Measurements from ENCODE around the gene DBP.

Gene DBP

GRCh38 chr19:48619692-48620585 lies 17.2 kb downstream of the DBP start:
- Histone ChIP-seq H3K18ac (ENCODE audit: low read length) (peak overlapping the region; percentile 81), H3K4me3 (ENCODE audit: low read length in 2 of 2) (peak overlapping the region; percentile 75 to 80), H2BK5ac (ENCODE audit: low read length) (peak overlapping the region; percentile 15), H2BK120ac (ENCODE audit: low read depth, low read length) (no peak overlapping the region), H2AFZ (ENCODE audit: low read length) (peak overlapping the region; percentile 84), H3K23ac (ENCODE audit: low read depth, low read length, poor library complexity) (no peak overlapping the region), H3K79me1 (ENCODE audit: low read depth, low read length) (peaks cover 14% of the 10 kb centered on the region), H3K9ac (ENCODE audit: low read depth, low read length, poor library complexity) (peak overlapping the region; percentile 17), H3K4ac (ENCODE audit: low read length) (no peak overlapping the region), H3K27me3 (ENCODE audit: control insufficient read depth in 3 of 3, insufficient read depth in 3 of 3, low read depth in 1 of 3, low read length in 3 of 3) (no peaks in the 10 kb centered on the region), H3K4me2 (ENCODE audit: insufficient read depth, low read length, poor library complexity, severe bottlenecking) (peak overlapping the region; percentile 50), H3K9me3 (replicated peaks in 1 of 2; ENCODE audit: control insufficient read depth in 2 of 2, insufficient read depth in 1 of 2, low read depth in 1 of 2, low read length in 2 of 2) (no peaks in the 10 kb centered on the region), H2AK5ac (ENCODE audit: low read depth, low read length) (peak overlapping the region; percentile 76), H4K8ac (ENCODE audit: low read depth, low read length) (no peak overlapping the region), H3K14ac (ENCODE audit: low read length) (peak overlapping the region; percentile 9), H3K36me3 (replicated peaks in 1 of 2; ENCODE audit: control insufficient read depth in 2 of 2, insufficient read depth in 2 of 2, low read length in 2 of 2) (peaks cover 27 to 35% of the 10 kb centered on the region in 2 donors), H4K91ac (ENCODE audit: low read depth, low read length, poor library complexity) (no peak overlapping the region), H2BK15ac (ENCODE audit: low read length) (peak overlapping the region; percentile 46), H2BK12ac (ENCODE audit: low read length) (no peak overlapping the region), H3K4me1 (ENCODE audit: control insufficient read depth in 2 of 2, insufficient read depth in 1 of 2, low read depth in 1 of 2, low read length in 2 of 2) (peaks cover 15 to 19% of the 10 kb centered on the region in 2 donors), H3K27ac (replicated peaks; ENCODE audit: low read length) (peak overlapping the region; percentile 31)
- DNase-seq (ENCODE audit: low spot score), result no peak
- no CpG with 5 or more reads among the region's 6 CpGs for WGBS, 2 donors (ENCODE audit: extremely low coverage in 2 of 2, insufficient read length in 2 of 2, insufficient replicate concordance in 1 of 2)

GRCh38 chr19:48618916-48619691 lies 18.1 kb downstream of the DBP start, which contains the start of the genes RPL18 and SPHK2:
Gene RPL18 (minus strand): TSS chr19:48619178. CDS start chr19:48619143, 35 bp downstream.
Gene SPHK2 (plus strand): TSS chr19:48619506. CDS start chr19:48620515, 1,009 bp downstream.
- peak within 1 kb of the TSS; percentile 83 for H3K9ac ChIP-seq (ENCODE audit: low read depth, low read length, poor library complexity)
- H2AFZ ChIP-seq (ENCODE audit: low read length), result peak within 1 kb of the TSS; percentile 84
- peak within 1 kb of the TSS; percentile 86 for H3K18ac ChIP-seq (ENCODE audit: low read length)
- H3K4ac ChIP-seq (ENCODE audit: low read length), result peak within 1 kb of the TSS; percentile 40
- H4K8ac ChIP-seq (ENCODE audit: low read depth, low read length), result peak within 1 kb of the TSS; percentile 19
- H3K4me2 ChIP-seq (ENCODE audit: insufficient read depth, low read length, poor library complexity, severe bottlenecking), result peak within 1 kb of the TSS; percentile 83
- H3K14ac ChIP-seq (ENCODE audit: low read length), result peak within 1 kb of the TSS; percentile 9
- no peak within 1 kb of the TSS for H4K91ac ChIP-seq (ENCODE audit: low read depth, low read length, poor library complexity)
- no peaks in the 10 kb centered on the region for H3K27me3 ChIP-seq (ENCODE audit: control insufficient read depth in 3 of 3, insufficient read depth in 3 of 3, low read depth in 1 of 3, low read length in 3 of 3)
- DNase-seq (ENCODE audit: low spot score), result peak; percentile 99
- no CpG with 5 or more reads among the region's 69 CpGs for WGBS, 2 donors (ENCODE audit: extremely low coverage in 2 of 2, insufficient read length in 2 of 2, insufficient replicate concordance in 1 of 2)
- H2AK5ac ChIP-seq (ENCODE audit: low read depth, low read length), result peak within 1 kb of the TSS; percentile 76
- H3K4me1 ChIP-seq (ENCODE audit: control insufficient read depth in 2 of 2, insufficient read depth in 1 of 2, low read depth in 1 of 2, low read length in 2 of 2), result peaks cover 17 to 22% of the 10 kb centered on the region in 2 donors
- peak within 1 kb of the TSS; percentile 46 for H2BK15ac ChIP-seq (ENCODE audit: low read length)
- peak within 1 kb of the TSS; percentile 88 for H2BK5ac ChIP-seq (ENCODE audit: low read length)
- H3K36me3 ChIP-seq (replicated peaks in 1 of 2; ENCODE audit: control insufficient read depth in 2 of 2, insufficient read depth in 2 of 2, low read length in 2 of 2), result peaks cover 27 to 37% of the 10 kb centered on the region in 2 donors
- peaks cover 12% of the 10 kb centered on the region for H3K79me1 ChIP-seq (ENCODE audit: low read depth, low read length)
- peak within 1 kb of the TSS; percentile 80 to 98 for H3K4me3 ChIP-seq (ENCODE audit: low read length in 2 of 2)
- peak within 1 kb of the TSS; percentile 73 for H3K27ac ChIP-seq (replicated peaks; ENCODE audit: low read length)
- peak within 1 kb of the TSS; percentile 97 for H3K23ac ChIP-seq (ENCODE audit: low read depth, low read length, poor library complexity)
- H2BK12ac ChIP-seq (ENCODE audit: low read length), result no peak within 1 kb of the TSS
- no peaks in the 10 kb centered on the region for H3K9me3 ChIP-seq (replicated peaks in 1 of 2; ENCODE audit: control insufficient read depth in 2 of 2, insufficient read depth in 1 of 2, low read depth in 1 of 2, low read length in 2 of 2)
- no peak within 1 kb of the TSS for H2BK120ac ChIP-seq (ENCODE audit: low read depth, low read length)

GRCh38 chr19:48618278-48618915 lies 18.8 kb downstream of the DBP start:
- no peaks in the 10 kb centered on the region for H3K9me3 ChIP-seq (replicated peaks in 1 of 2; ENCODE audit: control insufficient read depth in 2 of 2, insufficient read depth in 1 of 2, low read depth in 1 of 2, low read length in 2 of 2)
- H4K91ac ChIP-seq (ENCODE audit: low read depth, low read length, poor library complexity), result no peak overlapping the region
- H4K8ac ChIP-seq (ENCODE audit: low read depth, low read length), result peak overlapping the region; percentile 19
- H2BK15ac ChIP-seq (ENCODE audit: low read length), result no peak overlapping the region
- peak overlapping the region; percentile 83 for H3K4me2 ChIP-seq (ENCODE audit: insufficient read depth, low read length, poor library complexity, severe bottlenecking)
- H2AFZ ChIP-seq (ENCODE audit: low read length), result peak overlapping the region; percentile 71
- no peak overlapping the region for H2BK12ac ChIP-seq (ENCODE audit: low read length)
- H3K23ac ChIP-seq (ENCODE audit: low read depth, low read length, poor library complexity), result no peak overlapping the region
- H3K36me3 ChIP-seq (replicated peaks in 1 of 2; ENCODE audit: control insufficient read depth in 2 of 2, insufficient read depth in 2 of 2, low read length in 2 of 2), result peaks cover 27 to 37% of the 10 kb centered on the region in 2 donors
- DNase-seq (ENCODE audit: low spot score), result no peak
- H2BK120ac ChIP-seq (ENCODE audit: low read depth, low read length), result no peak overlapping the region
- peaks cover 13 to 28% of the 10 kb centered on the region in 2 donors for H3K4me1 ChIP-seq (ENCODE audit: control insufficient read depth in 2 of 2, insufficient read depth in 1 of 2, low read depth in 1 of 2, low read length in 2 of 2)
- peaks cover 12% of the 10 kb centered on the region for H3K79me1 ChIP-seq (ENCODE audit: low read depth, low read length)
- H3K4me3 ChIP-seq (ENCODE audit: low read length in 2 of 2), result peak overlapping the region; percentile 80 to 98
- H3K4ac ChIP-seq (ENCODE audit: low read length), result peak overlapping the region; percentile 40
- no peak overlapping the region for H2AK5ac ChIP-seq (ENCODE audit: low read depth, low read length)
- H3K14ac ChIP-seq (ENCODE audit: low read length), result no peak overlapping the region
- H2BK5ac ChIP-seq (ENCODE audit: low read length), result peak overlapping the region; percentile 88
- WGBS, 2 donors (ENCODE audit: extremely low coverage in 2 of 2, insufficient read length in 2 of 2, insufficient replicate concordance in 1 of 2), result no CpG with 5 or more reads among the region's 18 CpGs
- H3K27me3 ChIP-seq (ENCODE audit: control insufficient read depth in 3 of 3, insufficient read depth in 3 of 3, low read depth in 1 of 3, low read length in 3 of 3), result no peaks in the 10 kb centered on the region
- H3K27ac ChIP-seq (replicated peaks; ENCODE audit: low read length), result peak overlapping the region; percentile 73
- peak overlapping the region; percentile 83 for H3K9ac ChIP-seq (ENCODE audit: low read depth, low read length, poor library complexity)
- H3K18ac ChIP-seq (ENCODE audit: low read length), result peak overlapping the region; percentile 86

Measured in neuronal stem cell (in vitro differentiated cells).